NCI-H2171 treated with DMSO at 0.1 percent for 48 hours (cell line): ENCODE data around the gene ZNF431.
A peak's percentile ranks its signal among the peaks of the same experiment; 100 is the strongest.
"Not testable (repeated sequence)": the region's sequence is repeated elsewhere in the genome, so short reads cannot be mapped to it uniquely, and the experiment has no call there.

Experiments used
- DNase-seq: peaks from one replicate; lab custom pipeline; 2025; lab: John Stamatoyannopoulos, UW

ZNF431 gene

DNA sequence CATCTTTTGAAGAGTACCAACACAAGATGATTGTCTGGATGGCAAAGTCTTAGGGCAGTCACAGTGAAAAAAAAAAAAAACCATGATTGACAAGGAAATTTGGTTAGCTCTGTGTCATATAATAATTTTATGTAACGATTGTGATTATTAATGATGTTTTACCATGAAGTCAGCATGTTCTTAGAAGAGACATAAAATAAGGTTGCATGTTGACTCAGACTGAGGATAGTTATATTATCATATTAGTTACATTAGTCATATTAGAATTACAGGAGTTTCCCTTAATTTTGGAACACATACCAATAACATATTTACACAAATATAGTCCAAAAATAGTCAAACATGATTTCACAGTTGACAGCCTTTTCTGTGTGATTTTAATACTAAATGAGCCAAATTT, 5.7 kb downstream of the ZNF431 start:
- no peak for DNase-seq

DNA sequence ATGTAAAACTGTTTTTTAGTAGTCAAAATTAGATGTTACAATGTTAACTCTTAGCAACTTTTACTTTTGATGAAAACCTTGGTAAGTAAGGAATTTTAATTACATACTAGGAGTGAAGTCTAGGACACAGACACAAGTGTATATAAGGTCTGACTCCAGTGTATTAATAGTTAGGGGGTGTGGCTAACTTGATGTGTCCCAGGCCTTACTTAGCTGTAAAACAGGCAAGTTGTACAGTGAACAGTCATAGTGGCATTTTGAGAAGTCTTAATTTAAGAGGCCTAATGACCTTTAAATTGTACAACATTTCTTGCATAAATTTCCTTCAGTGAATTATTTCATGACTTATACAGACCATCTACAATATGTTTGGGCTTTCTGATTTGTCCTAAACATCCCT, 6.8 kb downstream of the ZNF431 start:
- no peak for DNase-seq

DNA sequence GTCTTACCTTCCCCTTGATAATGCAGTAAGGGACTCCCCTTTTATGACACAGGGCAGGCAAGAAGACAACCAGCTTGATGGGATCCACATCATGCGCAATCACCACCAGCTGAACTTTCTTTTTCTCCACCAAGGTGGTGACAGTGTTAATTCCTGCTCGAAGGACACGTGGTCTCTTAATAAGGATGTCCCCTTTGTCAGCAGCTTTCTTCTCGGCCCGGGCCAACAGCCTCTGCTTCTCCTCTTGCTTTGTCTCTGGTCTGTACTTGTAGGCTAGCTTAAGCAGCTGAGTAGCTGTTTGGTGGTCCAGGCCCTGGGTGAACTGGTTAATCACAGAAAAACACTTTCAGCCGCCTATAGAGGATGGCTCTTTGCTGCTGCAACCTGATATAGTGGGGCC, 8.0 kb downstream of the ZNF431 start:
- DNase-seq: no peak

DNA sequence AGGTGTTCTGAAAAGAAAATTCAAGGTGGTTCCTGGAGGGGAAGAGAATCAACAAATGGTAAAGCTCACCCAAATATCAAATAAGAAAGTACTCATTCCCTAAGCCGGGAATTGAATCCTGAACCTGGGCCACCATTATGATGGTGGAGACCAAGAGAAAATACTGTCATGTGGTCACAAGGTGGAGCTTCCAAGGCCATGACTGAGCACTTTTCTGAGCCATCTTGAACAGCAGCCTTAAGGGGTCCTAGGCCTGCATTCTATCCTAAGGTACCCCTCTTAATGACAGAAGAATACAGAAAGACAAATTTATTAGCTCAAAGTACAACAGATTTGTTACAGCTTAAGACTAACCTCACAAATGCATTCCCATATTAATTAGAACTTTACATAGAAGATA, 9.6 kb downstream of the ZNF431 start:
- DNase-seq: no peak

DNA sequence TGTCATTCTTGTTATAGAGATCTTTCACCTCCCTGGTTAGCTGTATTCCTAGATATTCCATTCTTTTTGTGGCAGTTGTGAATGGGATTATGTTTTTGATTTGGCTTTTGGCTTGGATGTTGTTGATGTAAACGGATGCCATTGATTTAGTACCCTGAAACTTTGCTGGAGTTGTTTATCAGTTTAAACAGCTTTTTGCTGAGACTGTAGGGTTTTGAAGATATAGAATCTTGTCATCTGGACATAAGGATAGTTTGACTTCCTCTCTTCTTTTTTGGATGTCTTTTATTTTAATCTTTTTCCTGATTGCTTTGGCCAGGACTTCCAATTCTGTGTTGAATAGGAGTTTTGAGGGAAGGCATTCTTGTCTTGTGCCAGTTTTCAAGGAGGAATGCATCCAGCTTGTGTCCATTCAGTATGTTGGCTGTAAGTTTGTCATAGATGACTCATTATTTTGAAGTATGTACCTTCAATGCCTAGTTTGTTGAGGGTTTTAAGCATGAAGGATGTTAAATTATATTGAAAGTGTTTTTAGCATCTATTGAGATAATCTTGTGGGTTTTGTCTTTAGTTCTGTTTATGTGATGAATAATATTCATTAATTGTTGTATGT, 16.8 kb downstream of the ZNF431 start:
- DNase-seq: no peak

DNA sequence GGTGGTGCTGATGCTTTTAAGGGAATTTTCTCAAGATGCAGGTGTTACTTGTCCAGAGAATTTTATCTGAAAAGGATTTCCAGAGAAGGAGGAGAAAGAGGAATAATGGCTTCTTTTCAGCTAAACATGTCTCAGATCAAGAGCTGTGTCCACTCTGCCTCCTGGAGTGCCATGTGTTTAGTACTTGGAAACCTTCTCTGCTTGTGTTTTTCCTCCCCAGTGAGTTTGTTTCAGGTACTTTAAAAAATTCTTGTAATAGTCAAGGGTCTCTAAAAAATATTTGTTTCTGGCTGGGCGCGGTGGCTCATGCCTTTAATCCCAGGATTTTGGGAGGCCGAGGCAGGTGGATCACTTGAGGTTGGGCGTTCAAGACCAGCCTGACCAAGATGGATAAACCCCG, 22.7 kb downstream of the ZNF431 start:
- DNase-seq: no peak

DNA sequence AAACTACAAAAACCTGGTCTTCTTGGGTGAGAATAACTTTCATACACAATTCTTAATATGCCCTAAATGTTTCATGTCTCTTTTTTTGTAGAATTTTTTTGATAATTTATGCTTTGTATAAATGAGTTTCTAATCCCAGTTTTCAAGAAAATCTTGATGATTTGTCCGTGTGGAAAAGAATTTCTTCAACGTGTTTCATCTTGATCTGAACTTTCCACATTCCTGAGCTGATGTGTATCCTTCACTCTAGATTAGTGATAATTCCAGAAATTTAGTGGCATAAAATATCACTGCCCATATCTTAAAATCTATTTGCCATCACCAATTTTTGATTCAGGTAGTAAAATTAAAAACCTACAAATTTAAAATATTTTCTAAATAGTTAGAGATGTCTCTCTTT, 24.6 kb downstream of the ZNF431 start:
- no peak for DNase-seq

DNA sequence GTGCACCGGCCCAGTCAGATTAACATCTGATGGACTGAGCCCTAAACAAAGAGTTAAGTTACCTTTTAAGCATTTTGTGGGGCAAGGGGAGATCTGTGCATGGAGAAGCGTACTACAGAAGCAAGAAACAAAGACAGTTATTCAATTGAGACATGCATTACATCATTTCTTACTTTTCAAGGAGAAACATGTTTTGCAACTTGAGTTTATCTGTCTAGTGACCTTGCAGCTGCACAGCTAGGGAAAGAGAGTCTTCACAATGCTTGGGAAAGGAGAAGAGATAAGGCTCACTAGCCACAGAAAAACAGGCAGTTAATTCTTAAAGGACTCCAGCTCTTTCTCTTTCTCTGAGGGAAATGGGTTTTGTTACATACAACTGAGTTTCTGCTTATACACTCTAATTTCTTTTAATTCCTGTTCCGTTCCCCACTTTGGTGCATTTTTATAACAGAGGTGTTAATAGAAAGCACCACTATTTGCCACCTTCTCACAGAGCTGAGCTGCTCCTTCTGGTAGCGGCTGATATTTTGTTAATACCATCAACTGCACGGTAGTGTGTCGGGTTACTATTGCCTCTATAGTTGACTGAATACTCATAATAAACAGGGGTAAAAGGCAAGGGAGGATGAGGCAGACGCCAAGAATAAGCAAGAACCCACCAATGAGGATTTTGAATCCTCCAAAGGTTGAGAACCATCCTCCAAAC, 55.9 kb downstream of the ZNF431 start:
- DNase-seq: no peak

DNA sequence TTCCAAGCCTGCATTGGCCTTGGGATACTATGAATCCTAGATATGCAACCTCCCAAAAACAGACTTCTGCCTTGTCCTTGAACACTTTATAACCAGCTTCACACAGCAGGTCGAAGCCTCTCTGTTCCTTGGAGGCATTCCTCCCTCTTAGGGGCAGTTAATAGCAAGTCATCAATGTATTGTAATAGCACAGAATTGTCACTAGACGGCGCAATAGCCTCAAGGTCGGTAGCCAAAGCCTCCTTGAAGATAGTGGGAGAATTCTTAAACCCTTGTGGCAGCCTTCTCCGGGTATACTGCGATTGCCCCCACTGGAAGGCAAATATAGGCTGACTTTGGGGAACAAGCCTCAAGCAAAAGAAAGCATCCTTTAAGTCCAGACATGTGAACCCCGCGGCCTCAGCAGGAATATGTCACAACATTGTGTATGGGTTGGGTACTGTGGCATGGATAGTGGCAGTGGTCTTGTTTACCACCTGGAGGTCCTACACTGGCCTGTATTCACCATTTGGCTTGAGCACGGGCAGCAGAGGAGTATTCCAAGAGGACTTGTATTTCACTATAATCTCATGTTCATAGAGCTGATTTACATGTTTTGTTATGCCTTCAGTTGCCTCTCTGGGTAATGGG, 61.1 kb downstream of the ZNF431 start:
- peak; percentile 23 for DNase-seq

DNA sequence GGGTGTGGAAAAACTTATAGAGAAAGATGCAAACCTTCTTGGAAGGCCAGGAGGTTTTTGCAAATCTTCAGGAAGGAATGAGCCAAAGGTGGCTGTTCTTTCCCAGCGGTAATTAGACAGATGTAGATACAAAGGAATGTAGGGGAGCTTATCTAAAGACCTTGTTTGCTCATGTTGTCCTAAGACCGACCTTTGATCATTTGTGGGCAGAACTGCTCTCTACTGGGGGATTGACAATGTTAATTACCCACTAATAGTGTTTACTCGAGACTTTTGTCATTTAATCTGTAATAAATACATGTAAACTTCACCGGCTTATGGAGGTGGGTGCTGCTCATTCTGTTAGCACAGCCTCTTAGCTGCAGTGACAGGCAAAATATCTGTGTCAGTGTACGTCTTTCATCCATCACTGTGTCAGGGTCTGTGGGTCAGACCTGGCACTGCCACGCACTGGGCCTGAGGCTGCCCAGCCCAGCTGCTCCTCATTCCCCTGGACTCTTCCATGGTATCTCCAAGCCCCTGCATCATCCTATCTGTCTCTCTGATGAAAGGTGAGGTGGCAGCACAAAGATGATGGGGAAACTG, 68.3 kb downstream of the ZNF431 start:
- DNase-seq: no peak

DNA sequence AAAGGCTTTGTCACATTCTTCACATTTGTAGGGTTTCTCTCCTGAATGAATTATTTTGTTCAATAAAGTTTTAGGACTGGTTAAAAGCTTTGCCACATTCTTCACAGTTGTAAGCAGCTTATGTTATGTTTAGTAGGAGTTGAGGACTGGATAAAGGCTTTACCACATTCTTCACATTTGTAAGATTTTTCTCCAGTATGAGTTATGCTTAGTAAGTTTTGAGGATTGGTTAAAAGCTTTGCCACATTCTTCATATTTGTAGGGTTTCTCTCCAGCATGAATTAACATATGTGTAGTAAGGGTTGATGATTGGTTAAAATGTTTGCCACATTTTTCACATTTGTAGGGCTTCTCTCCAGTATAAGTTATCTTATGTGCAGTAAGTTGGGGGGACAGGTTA, 79.9 kb downstream of the ZNF431 start:
- no peak for DNase-seq

DNA sequence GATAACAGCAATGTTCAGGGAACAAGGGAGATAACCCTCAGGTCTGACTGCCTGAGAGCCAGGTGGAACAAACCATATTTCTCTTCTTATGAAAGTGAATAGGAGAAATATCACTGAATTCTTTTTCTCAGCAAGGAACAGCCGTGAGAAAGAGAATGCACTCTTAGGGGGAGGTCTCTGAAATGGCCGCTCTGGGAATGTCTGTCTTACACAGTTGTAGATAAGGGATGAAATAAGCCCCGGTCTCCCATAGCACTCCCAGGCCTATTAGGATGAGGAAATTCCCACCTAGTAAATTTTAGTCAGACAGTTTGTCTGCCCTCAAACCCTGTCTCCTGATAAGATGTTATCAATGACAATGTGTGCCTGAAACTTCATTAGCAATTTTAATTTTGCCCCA, 88.1 kb downstream of the ZNF431 start:
- DNase-seq: not testable (repeated sequence)

DNA sequence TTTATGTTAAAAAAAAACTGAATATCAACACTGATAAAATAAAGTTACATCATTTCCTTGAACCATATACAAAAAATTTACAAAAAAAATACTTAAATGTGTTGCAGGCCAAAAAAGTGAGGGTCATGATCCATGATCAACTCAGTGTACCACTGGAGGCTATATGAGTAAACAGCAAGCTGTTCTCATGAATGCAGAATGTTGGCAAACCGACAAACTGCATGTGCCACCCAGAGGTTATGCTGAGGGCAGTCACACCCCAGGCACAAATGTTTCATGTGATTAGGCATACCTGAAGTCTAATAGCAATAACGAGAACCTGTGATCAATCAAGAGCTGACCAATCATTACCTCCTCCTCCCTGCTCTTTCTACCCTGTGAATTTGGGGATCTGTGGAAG, 91.9 kb downstream of the ZNF431 start:
- no peak for DNase-seq

DNA sequence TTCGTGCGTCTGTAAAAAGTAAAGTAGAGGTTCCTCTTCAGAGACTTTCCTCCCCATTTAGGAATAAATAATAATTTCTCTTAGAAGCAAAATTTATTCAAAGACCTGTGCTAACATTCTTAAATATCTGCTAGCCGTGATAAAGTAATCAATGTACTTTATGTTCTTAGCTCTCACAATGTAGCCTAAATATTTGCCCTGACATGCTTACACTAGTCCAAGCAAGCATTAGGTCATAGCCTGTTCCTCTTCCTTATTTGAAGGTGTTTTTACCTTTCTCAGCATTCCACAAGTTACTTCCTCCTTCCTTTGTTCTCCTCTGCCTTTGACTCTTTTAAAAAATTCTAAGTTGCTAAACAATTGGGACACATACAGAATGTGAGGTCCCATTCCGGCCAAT, 94.9 kb downstream of the ZNF431 start:
- DNase-seq: not testable (repeated sequence)

DNA sequence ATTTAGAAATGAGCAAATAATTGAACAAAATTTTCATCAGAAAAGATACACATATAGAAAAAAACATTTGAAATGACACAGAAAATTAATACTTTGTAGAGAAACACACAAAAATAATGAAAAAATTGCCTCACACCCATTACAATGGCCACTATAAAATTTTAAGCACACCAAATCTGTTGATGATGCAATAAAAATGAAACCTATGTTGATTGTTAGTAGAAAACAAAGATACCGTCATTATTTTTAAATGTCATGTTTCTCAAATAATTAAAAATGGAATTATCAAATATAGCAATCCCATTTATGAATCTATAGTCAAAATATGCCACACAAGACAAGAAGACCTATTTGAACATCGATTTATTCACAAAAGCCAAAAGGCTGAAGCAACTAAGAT, 96.8 kb downstream of the ZNF431 start:
- no peak for DNase-seq
